Neuronal stem cell (in vitro differentiated cells): ENCODE measurements around the gene DNAH8.
A peak's percentile ranks its signal among the peaks of the same experiment; 100 is the strongest.

Source experiments
- DNase-seq: peaks from one replicate; pipeline ENCODE4 v3.0.0-alpha.2; 2013; ENCODE audit warnings: low spot score
- H2AFZ ChIP-seq: one replicate; pipeline ENCODE4 v1.6.1; 2013; ENCODE audit warnings: mild to moderate bottlenecking, low read length, inconsistent platforms
- H2AK5ac ChIP-seq: 2 replicates; pipeline ENCODE4 v1.6.1; 2013; ENCODE audit warnings: low read depth, mild to moderate bottlenecking, inconsistent platforms, low read length, moderate library complexity, mixed read lengths
- H2BK120ac ChIP-seq: 2 replicates; pipeline ENCODE4 v1.6.1; 2013; ENCODE audit warnings: low read depth, mild to moderate bottlenecking, inconsistent platforms, low read length, moderate library complexity, mixed read lengths
- H2BK12ac ChIP-seq: one replicate; pipeline ENCODE4 v1.6.1; 2013; ENCODE audit warnings: low read length, inconsistent platforms
- H2BK15ac ChIP-seq: 2 replicates; pipeline ENCODE4 v1.6.1; 2013; ENCODE audit warnings: mild to moderate bottlenecking, low read length, inconsistent platforms, mixed read lengths
- H2BK5ac ChIP-seq: one replicate; pipeline ENCODE4 v1.6.1; 2013; ENCODE audit warnings: inconsistent platforms, mild to moderate bottlenecking, low read length, moderate library complexity
- H3K14ac ChIP-seq: one replicate; pipeline ENCODE4 v1.6.1; 2013; ENCODE audit warnings: low read length, inconsistent platforms
- H3K18ac ChIP-seq: 2 replicates; pipeline ENCODE4 v1.6.1; 2013; ENCODE audit warnings: low read length, inconsistent platforms
- H3K23ac ChIP-seq: 2 replicates; pipeline ENCODE4 v1.6.1; 2013; ENCODE audit warnings: low read depth, mild to moderate bottlenecking, mixed read lengths, low read length, inconsistent platforms; ENCODE audit not compliant: poor library complexity
- H3K27ac ChIP-seq: replicated peaks from 3 replicates; pipeline ENCODE4 v1.5.1; 2013; ENCODE audit warnings: low read length, inconsistent platforms
- H3K27me3 ChIP-seq, 3 experiments: 2 replicates each; pipeline ENCODE4 v1.6.1; 2013; ENCODE audit warnings: low read length in 3 of 3, mild to moderate bottlenecking in 2 of 3, inconsistent platforms in 1 of 3, low read depth in 1 of 3, mixed read lengths in 1 of 3, moderate library complexity in 1 of 3; ENCODE audit not compliant: control insufficient read depth in 3 of 3, insufficient read depth in 3 of 3
- H3K36me3 ChIP-seq, 2 donors: replicated peaks in 1 of 2; 2 replicates each; pipeline ENCODE4 v1.6.1; 2013; ENCODE audit warnings: low read length in 2 of 2; ENCODE audit not compliant: control insufficient read depth in 2 of 2, insufficient read depth in 2 of 2
- H3K4ac ChIP-seq: 2 replicates; pipeline ENCODE4 v1.6.1; 2013; ENCODE audit warnings: inconsistent platforms, mild to moderate bottlenecking, low read length, moderate library complexity
- H3K4me1 ChIP-seq, 2 donors: 1 replicate in 1 of 2; 2 replicates in 1 of 2; pipeline ENCODE4 v1.6.1; 2013; ENCODE audit warnings: low read length in 2 of 2, low read depth in 1 of 2; ENCODE audit not compliant: control insufficient read depth in 2 of 2, insufficient read depth in 1 of 2
- H3K4me2 ChIP-seq: one replicate; pipeline ENCODE4 v1.6.1; 2013; ENCODE audit warnings: mild to moderate bottlenecking, low read length, inconsistent platforms; ENCODE audit not compliant: insufficient read depth, poor library complexity, severe bottlenecking
- H3K4me3 ChIP-seq, 2 donors: 2 replicates each; pipeline ENCODE4 v1.5.1; 2013; ENCODE audit warnings: low read length in 2 of 2, mild to moderate bottlenecking in 2 of 2, inconsistent platforms in 1 of 2, moderate library complexity in 1 of 2
- H3K79me1 ChIP-seq: one replicate; pipeline ENCODE4 v1.6.1; 2013; ENCODE audit warnings: low read depth, mild to moderate bottlenecking, inconsistent platforms, low read length, moderate library complexity
- H3K9ac ChIP-seq: one replicate; pipeline ENCODE4 v1.6.1; 2013; ENCODE audit warnings: mild to moderate bottlenecking, low read depth, low read length, inconsistent platforms; ENCODE audit not compliant: poor library complexity
- H3K9me3 ChIP-seq, 2 donors: replicated peaks in 1 of 2; 2 replicates each; pipeline versions ENCODE3 to v1.6.1; 2013; ENCODE audit warnings: low read length in 2 of 2, mild to moderate bottlenecking in 2 of 2, inconsistent platforms in 1 of 2, low read depth in 1 of 2, mixed read lengths in 1 of 2, moderate library complexity in 1 of 2; ENCODE audit not compliant: control insufficient read depth in 2 of 2, insufficient read depth in 1 of 2
- H4K8ac ChIP-seq: one replicate; pipeline ENCODE4 v1.6.1; 2013; ENCODE audit warnings: low read depth, mild to moderate bottlenecking, inconsistent platforms, low read length, moderate library complexity
- H4K91ac ChIP-seq: one replicate; pipeline ENCODE4 v1.6.1; 2013; ENCODE audit warnings: low read length, low read depth, mild to moderate bottlenecking, inconsistent platforms; ENCODE audit not compliant: poor library complexity
- WGBS, 2 donors: extraction: QIAGEN DNeasy Blood & Tissue Kit; methylation state at CpG; one replicate each; pipeline ENCODE4 v1.1.7; 2013; ENCODE audit warnings: missing lambda C conversion rate in 2 of 2, mixed read lengths in 1 of 2; ENCODE audit not compliant: insufficient read length in 2 of 2, insufficient replicate concordance in 1 of 2; ENCODE audit errors: extremely low coverage in 2 of 2; 5-methylcytosine and 5-hydroxymethylcytosine counted together

The DNAH8 gene

DNA sequence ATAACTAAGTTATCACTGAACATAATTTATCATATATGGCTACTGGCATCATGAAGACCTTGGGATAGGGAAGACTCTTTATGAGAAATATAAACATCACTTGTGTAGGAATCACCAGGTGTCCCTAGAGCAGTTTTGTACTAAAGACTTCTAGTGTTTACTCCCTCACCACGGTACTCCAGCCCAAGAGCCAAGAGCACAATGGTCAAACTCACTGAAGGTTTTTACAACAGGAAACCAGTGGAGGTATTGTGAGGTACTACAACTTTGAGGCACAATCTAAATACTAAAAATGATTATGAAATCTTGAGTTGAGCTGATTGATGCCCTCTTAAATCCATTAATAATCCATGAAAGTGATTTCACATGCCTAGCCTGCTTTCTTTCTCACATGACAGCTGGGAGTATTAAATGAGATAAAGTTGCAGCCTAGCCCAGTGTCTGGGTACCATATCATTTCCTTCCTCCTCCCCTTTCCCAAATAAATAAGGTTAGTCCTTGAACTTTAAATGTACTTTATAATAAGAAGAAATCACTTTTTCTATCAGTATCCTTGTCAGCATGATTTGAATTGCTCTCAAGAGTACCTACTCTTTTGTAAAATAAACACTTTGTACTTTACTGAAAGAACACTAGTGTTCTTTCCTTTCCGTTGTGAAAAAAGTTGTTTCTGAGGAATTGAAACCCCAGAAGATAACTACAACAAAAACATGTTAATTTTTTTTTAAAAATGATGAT, 38.7 kb upstream of the DNAH8 start:
- H3K36me3 ChIP-seq = peaks cover 19 to 73% of the 10 kb centered on the region in 2 donors
- H3K27me3 ChIP-seq = no peaks in the 10 kb centered on the region
- no peak overlapping the region for H3K4ac ChIP-seq
- H3K4me1 ChIP-seq = no peaks in the 10 kb centered on the region
- H2BK5ac ChIP-seq = no peak overlapping the region
- peaks cover 0 to 2% of the 10 kb centered on the region in 2 donors for H3K9me3 ChIP-seq
- H3K9ac ChIP-seq = no peak overlapping the region
- H2AFZ ChIP-seq = no peak overlapping the region
- H3K23ac ChIP-seq = no peak overlapping the region
- H3K18ac ChIP-seq = no peak overlapping the region
- no CpG with 5 or more reads among the region's 2 CpGs for WGBS, 2 donors
- H2BK12ac ChIP-seq = no peak overlapping the region
- H3K4me2 ChIP-seq = no peak overlapping the region
- H4K8ac ChIP-seq = no peak overlapping the region
- H3K4me3 ChIP-seq = no peak overlapping the region
- H2AK5ac ChIP-seq = no peak overlapping the region
- DNase-seq = no peak
- H4K91ac ChIP-seq = no peak overlapping the region
- no peak overlapping the region for H2BK120ac ChIP-seq
- H2BK15ac ChIP-seq = no peak overlapping the region
- no peak overlapping the region for H3K27ac ChIP-seq
- no peak overlapping the region for H3K14ac ChIP-seq
- no peaks in the 10 kb centered on the region for H3K79me1 ChIP-seq

DNA sequence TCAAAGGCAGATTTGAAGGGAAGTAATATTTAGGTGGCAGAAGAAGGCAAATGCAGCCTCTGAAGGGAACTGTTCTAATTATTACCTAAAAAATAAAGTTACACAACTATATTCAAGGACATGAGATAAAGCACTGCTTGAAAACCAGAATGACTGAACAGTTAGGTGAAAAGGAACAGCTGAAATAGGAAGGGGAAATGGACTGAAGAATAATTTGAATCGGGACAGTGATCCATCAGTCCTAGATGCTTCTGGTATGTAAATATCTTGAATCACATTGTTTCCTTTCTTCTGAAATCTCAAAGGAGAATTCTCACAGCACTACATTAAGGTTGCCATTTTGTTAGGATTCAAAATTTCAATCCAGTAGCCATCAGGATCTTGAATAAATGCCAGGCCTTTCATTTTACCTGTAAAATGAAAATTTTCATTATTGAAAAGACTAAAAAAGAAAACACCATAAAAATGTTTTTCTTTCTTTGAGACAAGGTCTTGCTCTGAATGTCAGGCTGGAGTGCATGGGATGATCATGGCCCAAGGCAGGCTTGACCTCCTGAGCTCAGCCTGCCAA, 38.1 kb upstream of the DNAH8 start:
- no peak overlapping the region for H2BK15ac ChIP-seq
- H2BK5ac ChIP-seq = no peak overlapping the region
- WGBS, 2 donors = no CpG with 5 or more reads among the region's 1 CpG
- no peak overlapping the region for H3K23ac ChIP-seq
- H4K8ac ChIP-seq = no peak overlapping the region
- no peak overlapping the region for H3K14ac ChIP-seq
- H3K27ac ChIP-seq = no peak overlapping the region
- H2BK120ac ChIP-seq = no peak overlapping the region
- H3K4me1 ChIP-seq = no peaks in the 10 kb centered on the region
- no peak overlapping the region for H3K18ac ChIP-seq
- no peak overlapping the region for H3K4ac ChIP-seq
- no peak overlapping the region for H3K4me2 ChIP-seq
- H3K9ac ChIP-seq = no peak overlapping the region
- no peak overlapping the region for H3K4me3 ChIP-seq
- peaks cover 0 to 2% of the 10 kb centered on the region in 2 donors for H3K9me3 ChIP-seq
- no peaks in the 10 kb centered on the region for H3K27me3 ChIP-seq
- no peaks in the 10 kb centered on the region for H3K79me1 ChIP-seq
- H3K36me3 ChIP-seq = peaks cover 24 to 79% of the 10 kb centered on the region in 2 donors
- H2AK5ac ChIP-seq = no peak overlapping the region
- H2AFZ ChIP-seq = no peak overlapping the region
- no peak overlapping the region for H4K91ac ChIP-seq
- H2BK12ac ChIP-seq = no peak overlapping the region
- DNase-seq = no peak

DNA sequence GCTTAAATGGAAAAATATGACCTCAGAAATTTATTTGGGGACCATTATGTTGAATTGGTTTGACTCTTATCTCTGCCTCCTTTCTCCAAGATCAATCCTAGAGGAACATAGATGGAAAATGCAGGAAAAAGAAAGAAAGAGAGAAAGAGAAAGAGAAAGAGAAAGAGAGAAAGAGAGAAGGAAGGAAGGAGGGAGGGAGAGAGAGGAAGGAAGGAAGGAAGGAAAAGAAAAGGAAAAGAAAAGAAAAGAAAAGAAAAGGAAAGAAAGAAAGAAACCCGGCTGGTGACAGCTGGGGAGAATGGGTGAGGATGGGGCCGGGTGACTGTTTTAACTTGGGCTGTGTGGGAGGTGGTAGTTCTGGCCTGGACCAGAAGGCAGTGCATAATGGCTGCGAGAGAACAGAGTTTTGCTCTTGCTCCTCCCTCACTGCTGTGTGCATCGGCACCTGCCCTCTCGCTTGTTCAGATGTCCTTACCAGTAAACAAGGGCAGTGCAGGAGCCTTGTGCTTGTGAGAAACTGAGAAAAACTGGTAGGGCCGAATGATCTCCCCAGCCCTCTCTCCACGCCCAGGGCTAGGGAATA, 36.8 kb upstream of the DNAH8 start:
- H2BK5ac ChIP-seq = no peak overlapping the region
- H3K4ac ChIP-seq = no peak overlapping the region
- DNase-seq = no peak
- no peak overlapping the region for H3K4me2 ChIP-seq
- no peak overlapping the region for H3K4me3 ChIP-seq
- no peak overlapping the region for H3K9ac ChIP-seq
- peak overlapping the region; percentile 47 for H3K14ac ChIP-seq
- no CpG with 5 or more reads among the region's 7 CpGs for WGBS, 2 donors
- H4K91ac ChIP-seq = no peak overlapping the region
- H2BK12ac ChIP-seq = no peak overlapping the region
- H4K8ac ChIP-seq = no peak overlapping the region
- no peaks in the 10 kb centered on the region for H3K79me1 ChIP-seq
- no peak overlapping the region for H2AK5ac ChIP-seq
- H3K9me3 ChIP-seq = peaks cover 0 to 2% of the 10 kb centered on the region in 2 donors
- no peaks in the 10 kb centered on the region for H3K4me1 ChIP-seq
- H2BK15ac ChIP-seq = no peak overlapping the region
- no peak overlapping the region for H3K27ac ChIP-seq
- H3K18ac ChIP-seq = no peak overlapping the region
- H3K23ac ChIP-seq = peak overlapping the region; percentile 35
- no peak overlapping the region for H2BK120ac ChIP-seq
- H3K36me3 ChIP-seq = peaks cover 26 to 91% of the 10 kb centered on the region in 2 donors
- no peak overlapping the region for H2AFZ ChIP-seq
- no peaks in the 10 kb centered on the region for H3K27me3 ChIP-seq

DNA sequence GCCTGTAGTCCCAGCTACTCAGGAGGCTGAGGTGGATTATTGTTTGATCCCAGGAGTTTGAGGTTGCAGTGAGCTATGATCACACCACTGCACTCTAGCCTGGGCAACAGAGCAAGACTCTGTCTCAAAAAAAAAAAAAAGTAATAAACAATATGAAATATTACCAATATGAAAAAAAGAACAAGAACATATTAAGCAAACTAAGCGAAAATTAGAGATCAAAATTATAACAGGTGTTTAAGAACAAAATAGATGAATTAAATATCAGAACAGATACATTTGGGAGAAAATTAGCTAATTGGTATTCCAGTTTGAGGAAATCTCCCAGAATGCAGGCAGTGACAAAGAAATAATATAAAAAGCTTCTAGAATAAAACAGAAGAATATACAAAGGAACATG, 35.4 kb upstream of the DNAH8 start:
- Histone ChIP-seq H3K79me1 (no peaks in the 10 kb centered on the region), H2BK120ac (no peak overlapping the region), H3K4ac (no peak overlapping the region), H3K23ac (no peak overlapping the region), H4K8ac (no peak overlapping the region), H3K27me3 (no peaks in the 10 kb centered on the region), H2BK5ac (no peak overlapping the region), H3K4me1 (no peaks in the 10 kb centered on the region), H3K4me2 (no peak overlapping the region), H3K27ac (no peak overlapping the region), H3K18ac (no peak overlapping the region), H3K36me3 (peaks cover 27 to 97% of the 10 kb centered on the region in 2 donors), H3K9ac (no peak overlapping the region), H2BK15ac (no peak overlapping the region), H2AK5ac (no peak overlapping the region), H2AFZ (no peak overlapping the region), H3K9me3 (peaks cover 0 to 2% of the 10 kb centered on the region in 2 donors), H3K4me3 (no peak overlapping the region), H2BK12ac (no peak overlapping the region), H4K91ac (no peak overlapping the region), H3K14ac (no peak overlapping the region)
- DNase-seq = no peak
- WGBS, 2 donors = no CpG with 5 or more reads among the region's 1 CpG
